Endothelial cell of umbilical vein (primary cell): ENCODE measurements around the gene PIK3C3. TPM values are rescaled to one million over a fixed set of nuclear protein-coding genes. Genes with fewer than 3 reads are reported as not detected.

ENCODE experiments used
- BruUV-seq: library from RNA; stranded (reverse); fragments of 400-500 nt; replicated peaks from 2 replicates; lab custom pipeline; 2021; lab: Mats Ljungman, UMichigan
- CTCF ChIA-PET: fragments of 300-600, 350-600 bp; sonication (Branson Sonifier 250); formaldehyde crosslinking; loops from one replicate; lab custom pipeline; 2021; ENCODE audit warnings: antibody characterized with exemption, inconsistent platforms; lab: Charles Lee
- POLR2A ChIA-PET: fragments of 300-600, 350-600 bp; sonication (Branson Sonifier 250); formaldehyde crosslinking; loops from one replicate; lab custom pipeline; 2021; ENCODE audit warnings: antibody characterized with exemption, inconsistent platforms; lab: Charles Lee
- DNase-seq: peaks from one replicate; pipeline ENCODE4 v3.0.0-alpha.2; 2011; ENCODE audit warnings: low read depth, low spot score
- FAIRE-seq: peaks from 2 replicates; lab custom pipeline; 2011; peaks lifted over from hg19 to GRCh38; lab: Jason Lieb, UNC
- H2AFZ ChIP-seq: 2 replicates; pipeline ENCODE4 v1.6.0; 2012; ENCODE audit warnings: low read depth, low read length, control low read depth, inconsistent platforms
- H3K27ac ChIP-seq: 2 replicates; pipeline ENCODE4 v1.5.1; 2011; ENCODE audit warnings: low read depth, mild to moderate bottlenecking, control low read depth, low read length, moderate library complexity; ENCODE audit not compliant: insufficient read depth
- H3K27me3 ChIP-seq, 2 experiments: 2 replicates each; pipeline versions ENCODE4 v1.6.0 to v1.6.1; 2011; ENCODE audit warnings: low read length in 2 of 2, mixed read lengths in 1 of 2; ENCODE audit not compliant: control insufficient read depth in 2 of 2, insufficient read depth in 2 of 2
- H3K36me3 ChIP-seq, 2 experiments: 2 replicates in 1 of 2; 3 replicates in 1 of 2; pipeline ENCODE4 v1.5.1; 2011; ENCODE audit warnings: low read length in 2 of 2, mild to moderate bottlenecking in 1 of 2, moderate library complexity in 1 of 2; ENCODE audit not compliant: control insufficient read depth in 2 of 2, insufficient read depth in 2 of 2; ENCODE audit errors: extremely low read depth in 1 of 2
- H3K4me1 ChIP-seq: 3 replicates; pipeline ENCODE4 v1.5.1; 2011; ENCODE audit warnings: mild to moderate bottlenecking, low read length; ENCODE audit not compliant: control insufficient read depth, insufficient read depth; ENCODE audit errors: extremely low read depth
- H3K4me2 ChIP-seq: 2 replicates; pipeline ENCODE4 v1.6.1; 2011; ENCODE audit warnings: low read length, control low read depth, mixed read lengths; ENCODE audit not compliant: insufficient read depth
- H3K4me3 ChIP-seq, 3 experiments: fragments of 200-600 bp in 1 of 3; sonication (generic), shearing (Covaris generic) in 1 of 3; replicated peaks in 1 of 3; 2 replicates each; pipeline ENCODE4 v1.5.1; 2011 to 2016; ENCODE audit warnings: control low read depth in 3 of 3, low read length in 3 of 3, mild to moderate bottlenecking in 2 of 3, inconsistent platforms in 1 of 3, low read depth in 1 of 3, moderate library complexity in 1 of 3; ENCODE audit not compliant: insufficient read depth in 1 of 3
- H3K79me2 ChIP-seq: 2 replicates; pipeline ENCODE4 v1.6.0; 2012; ENCODE audit warnings: low read length, inconsistent platforms; ENCODE audit not compliant: control insufficient read depth, insufficient read depth
- H3K9ac ChIP-seq: replicated peaks from 2 replicates; pipeline ENCODE3; 2011; ENCODE audit warnings: low read length, control low read depth; ENCODE audit not compliant: insufficient read depth; ENCODE audit errors: extremely low read depth
- H3K9me1 ChIP-seq: replicated peaks from 3 replicates; pipeline ENCODE4 v1.6.0; 2011; ENCODE audit warnings: mild to moderate bottlenecking, low read length; ENCODE audit not compliant: control insufficient read depth, insufficient read depth; ENCODE audit errors: extremely low read depth
- H3K9me3 ChIP-seq: replicated peaks from 2 replicates; pipeline ENCODE4 v1.5.1; 2012; ENCODE audit warnings: low read length, inconsistent platforms; ENCODE audit not compliant: control insufficient read depth, insufficient read depth
- H4K20me1 ChIP-seq: replicated peaks from 2 replicates; pipeline ENCODE3; 2011; ENCODE audit warnings: mild to moderate bottlenecking, low read length; ENCODE audit not compliant: control insufficient read depth, insufficient read depth; ENCODE audit errors: extremely low read depth
- EZH2 ChIP-seq: IDR thresholded peaks from 2 replicates; pipeline ENCODE4 v1.6.1; 2012; ENCODE audit warnings: borderline replicate concordance, low read depth, mild to moderate bottlenecking, moderate library complexity, low read length, inconsistent platforms; ENCODE audit not compliant: severe bottlenecking
- FOS ChIP-seq: IDR thresholded peaks from 2 replicates; pipeline ENCODE4 v1.6.1; 2011; ENCODE audit warnings: mild to moderate bottlenecking, low read length, moderate library complexity, borderline replicate concordance; ENCODE audit not compliant: insufficient read depth
- GATA2 ChIP-seq: IDR thresholded peaks from 2 replicates; pipeline ENCODE4 v1.7.0; 2011; ENCODE audit warnings: low read depth, mild to moderate bottlenecking, moderate library complexity, mixed read lengths, low read length; ENCODE audit not compliant: insufficient read length, insufficient read depth
- JUN ChIP-seq: IDR thresholded peaks from 2 replicates; pipeline ENCODE4 v1.6.1; 2011; ENCODE audit warnings: borderline replicate concordance, low read depth; ENCODE audit not compliant: insufficient read length, insufficient read depth
- MYC ChIP-seq: IDR thresholded peaks from one replicate; pipeline ENCODE4 v1.6.1; 2011; ENCODE audit warnings: mild to moderate bottlenecking, low read depth, low read length
- POLR2A ChIP-seq: IDR thresholded peaks from 2 replicates; pipeline ENCODE4 v1.6.1; 2012; ENCODE audit warnings: low read depth, mild to moderate bottlenecking, control low read depth, low read length
- POLR2AphosphoS5 ChIP-seq: IDR thresholded peaks from 2 replicates; pipeline ENCODE4 v1.6.1; 2012; ENCODE audit warnings: low read depth, mild to moderate bottlenecking, control low read depth, low read length, moderate library complexity; ENCODE audit not compliant: insufficient read depth
- dilution Hi-C: fragments of 300-500 bp; cut with MboI; formaldehyde crosslinking; loops from one replicate; pipeline ENCODE4 v1.15.0; 2019; ENCODE audit warnings: low sequenced_read_pairs; ENCODE audit not compliant: extremely low pct_ligation_motif_present
- intact Hi-C: fragments of 100-400 bp; cut with micrococcal nuclease; formaldehyde crosslinking; loops from one replicate; pipeline ENCODE4 v1.10.0; 2022
- polyA plus RNA-seq, 4 experiments: library from polyadenylated mRNA; depleted of rRNA in 3 of 4; stranded (reverse) in 3 of 4; unstranded in 1 of 4; fragments of >200 nt; gene quantifications; 2 replicates each; pipeline versions ENCODE4 v1.2.1 to v1.2.3, GENCODE V29; 2011 to 2012; ENCODE audit warnings: missing spikeins in 1 of 4
- total RNA-seq: library from RNA; stranded (reverse); gene quantifications from 2 replicates; pipeline ENCODE4 v1.2.3, GENCODE V29; 2021
- TF ChIP-seq, protein P1 (sequence below): IDR thresholded peaks from 2 replicates; pipeline ENCODE4 v1.6.1; 2011; ENCODE audit not compliant: insufficient read depth, insufficient read length
- TF ChIP-seq, protein P2 (sequence below), 2 donors: IDR thresholded peaks; 1 replicate in 1 of 2; 2 replicates in 1 of 2; pipeline ENCODE4 v1.5.1; 2011; ENCODE audit warnings: low read length in 2 of 2, mild to moderate bottlenecking in 2 of 2, moderate library complexity in 2 of 2, control low read depth in 1 of 2, inconsistent platforms in 1 of 2, low read depth in 1 of 2; ENCODE audit not compliant: insufficient read depth in 1 of 2; ENCODE audit errors: extremely low read depth in 1 of 2

The PIK3C3 gene
- total and polyA plus RNA-seq, 2 donors (not counting 3 experiments of a cell fraction or from before 2014, with no cell fraction given), result 19.5 to 47.3 TPM

DNA sequence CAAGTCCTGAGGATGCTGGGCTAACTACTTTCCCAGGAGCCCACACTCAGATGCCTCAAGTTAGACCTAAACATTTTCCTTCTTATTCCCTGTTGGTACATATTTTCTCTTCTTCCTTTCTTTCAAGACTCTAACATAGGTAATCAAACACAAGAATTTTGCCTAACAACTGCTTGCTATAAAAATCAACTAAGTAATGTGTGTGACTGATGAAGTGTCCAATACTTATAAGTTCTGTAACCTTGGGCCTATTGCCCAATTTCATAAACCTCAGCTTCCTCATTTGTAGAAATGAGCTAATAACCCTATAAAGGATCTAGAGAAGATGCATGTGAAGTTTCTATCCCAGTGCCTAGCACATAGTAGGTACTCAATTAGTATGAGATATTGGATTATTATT lies 31.6 kb upstream of the PIK3C3 start:
- CTCF ChIA-PET, result no interaction called here
- Histone ChIP-seq H3K27me3 (no peaks in the 10 kb centered on the region), H2AFZ (no peak overlapping the region), H3K9me1 (no peaks in the 10 kb centered on the region), H3K9ac (no peak overlapping the region), H3K79me2 (no peaks in the 10 kb centered on the region), H4K20me1 (no peaks in the 10 kb centered on the region), H3K4me1 (no peaks in the 10 kb centered on the region), H3K36me3 (no peaks in the 10 kb centered on the region), H3K9me3 (no peaks in the 10 kb centered on the region), H3K4me2 (no peak overlapping the region), H3K4me3 (no peak overlapping the region), H3K27ac (no peak overlapping the region)
- no TSS peak for BruUV-seq
- no peak for DNase-seq
- TF ChIP-seq POLR2AphosphoS5, result no peak
- TF ChIP-seq, protein P1, sequence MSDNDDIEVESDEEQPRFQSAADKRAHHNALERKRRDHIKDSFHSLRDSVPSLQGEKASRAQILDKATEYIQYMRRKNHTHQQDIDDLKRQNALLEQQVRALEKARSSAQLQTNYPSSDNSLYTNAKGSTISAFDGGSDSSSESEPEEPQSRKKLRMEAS, result no peak
- dilution Hi-C loops (no loop called here), intact Hi-C loops (no loop called here)
- no peak for FAIRE-seq
- POLR2A ChIA-PET, result no interaction called here

- Histone ChIP-seq H3K4me3 (no peak overlapping the region), H3K27ac (no peak overlapping the region), H3K36me3 (no peaks in the 10 kb centered on the region), H3K4me1 (no peaks in the 10 kb centered on the region), H3K9me3 (no peaks in the 10 kb centered on the region), H3K9ac (no peak overlapping the region), H3K79me2 (no peaks in the 10 kb centered on the region), H4K20me1 (no peaks in the 10 kb centered on the region), H3K4me2 (no peak overlapping the region), H3K27me3 (peaks cover 0 to 4% of the 10 kb centered on the region in 2 experiments), H3K9me1 (no peaks in the 10 kb centered on the region), H2AFZ (no peak overlapping the region)
- no peak for FAIRE-seq
- POLR2A ChIA-PET, result no interaction called here
- dilution Hi-C loops, result no loop called here
- no TSS peak for BruUV-seq
- DNase-seq, result no peak
- TF ChIP-seq EZH2 (no peak), FOS (no peak), GATA2 (no peak), MYC (no peak), POLR2AphosphoS5 (no peak), POLR2A (no peak), JUN (no peak)
- TF ChIP-seq, protein P1, result no peak
- TF ChIP-seq, protein P2, sequence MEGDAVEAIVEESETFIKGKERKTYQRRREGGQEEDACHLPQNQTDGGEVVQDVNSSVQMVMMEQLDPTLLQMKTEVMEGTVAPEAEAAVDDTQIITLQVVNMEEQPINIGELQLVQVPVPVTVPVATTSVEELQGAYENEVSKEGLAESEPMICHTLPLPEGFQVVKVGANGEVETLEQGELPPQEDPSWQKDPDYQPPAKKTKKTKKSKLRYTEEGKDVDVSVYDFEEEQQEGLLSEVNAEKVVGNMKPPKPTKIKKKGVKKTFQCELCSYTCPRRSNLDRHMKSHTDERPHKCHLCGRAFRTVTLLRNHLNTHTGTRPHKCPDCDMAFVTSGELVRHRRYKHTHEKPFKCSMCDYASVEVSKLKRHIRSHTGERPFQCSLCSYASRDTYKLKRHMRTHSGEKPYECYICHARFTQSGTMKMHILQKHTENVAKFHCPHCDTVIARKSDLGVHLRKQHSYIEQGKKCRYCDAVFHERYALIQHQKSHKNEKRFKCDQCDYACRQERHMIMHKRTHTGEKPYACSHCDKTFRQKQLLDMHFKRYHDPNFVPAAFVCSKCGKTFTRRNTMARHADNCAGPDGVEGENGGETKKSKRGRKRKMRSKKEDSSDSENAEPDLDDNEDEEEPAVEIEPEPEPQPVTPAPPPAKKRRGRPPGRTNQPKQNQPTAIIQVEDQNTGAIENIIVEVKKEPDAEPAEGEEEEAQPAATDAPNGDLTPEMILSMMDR (IDR thresholded peaks at IDR 0.05; ENCODE audit: extremely low read depth in 1 of 2, insufficient read depth in 1 of 2, low read depth in 1 of 2, low read length in 2 of 2), result no peak
- intact Hi-C loops, result no loop called here
- CTCF ChIA-PET, result no interaction called here
These were observed 26.5 kb upstream of the PIK3C3 start for GRCh38 chr18:41928581-41928980.
